Anterior cingulate cortex (tissue), 58 donors: ENCODE data around the gene CORO2B.

Source experiments
- DNase-seq, 58 donors: peaks; one replicate each; lab custom pipeline; 2025; lab: John Stamatoyannopoulos, UW

The CORO2B gene

DNA sequence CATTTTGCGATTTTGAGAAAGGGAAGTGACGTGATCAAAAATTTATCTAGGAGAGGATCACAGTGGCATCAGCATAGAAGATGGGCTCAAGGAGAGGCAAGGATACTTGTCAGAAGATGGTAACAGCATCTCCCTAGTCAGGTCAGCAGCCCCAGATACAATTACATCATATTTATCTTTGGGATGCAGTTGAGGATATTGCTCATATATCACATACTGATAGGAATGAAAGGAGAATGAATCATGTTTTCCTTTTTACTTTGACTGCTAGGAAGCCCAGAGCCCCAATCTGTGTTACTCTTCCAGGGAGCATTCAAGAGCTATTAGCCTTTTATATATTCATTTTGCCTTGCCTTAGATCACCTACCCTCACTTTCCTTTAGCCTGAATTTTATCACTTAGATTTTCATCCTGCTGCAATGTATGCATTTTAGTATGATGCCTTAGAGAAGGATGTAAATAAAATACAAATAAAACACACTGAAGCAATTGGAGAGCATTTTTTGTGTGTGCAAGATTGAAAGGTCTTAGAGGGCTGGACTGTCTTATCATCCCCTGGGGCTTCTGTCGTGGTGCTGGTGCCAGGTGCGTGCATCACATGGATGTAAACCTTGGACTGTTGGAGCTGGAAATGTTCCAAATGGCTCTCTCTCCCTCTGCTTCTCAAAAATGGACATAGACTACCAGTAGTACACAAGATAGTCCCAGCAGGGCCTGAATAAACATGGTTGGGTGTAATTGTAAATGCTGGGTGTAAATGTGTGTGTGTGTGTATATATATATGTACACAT, 40.3 kb downstream of the CORO2B start:
- DNase-seq, result no peak

GRCh38 chr15:68620721-68621527, 42.1 kb downstream of the CORO2B start:
- DNase-seq, result peak in 57 of 58 donors; percentile 26 to 96 (median 84)

DNA sequence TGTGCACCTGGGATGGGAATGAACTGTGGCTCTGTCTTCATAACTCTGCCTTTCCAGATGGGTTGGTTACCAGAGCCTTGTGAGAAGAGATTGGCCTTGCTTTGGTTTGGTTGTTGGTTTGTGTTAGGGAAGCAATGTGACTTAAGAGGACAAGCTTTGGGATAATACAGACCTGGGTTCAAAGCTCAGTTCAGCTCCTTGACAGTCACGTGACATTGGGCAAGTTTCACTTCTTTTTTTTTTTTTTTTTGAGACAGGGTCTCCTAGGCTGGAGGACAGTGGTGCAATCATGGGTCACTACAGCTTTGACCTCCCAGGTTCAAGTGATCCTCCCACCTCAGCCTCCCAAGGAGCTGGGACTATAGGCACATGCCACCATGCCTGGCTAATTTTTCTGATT, 42.7 kb downstream of the CORO2B start:
- DNase-seq, result no peak

DNA sequence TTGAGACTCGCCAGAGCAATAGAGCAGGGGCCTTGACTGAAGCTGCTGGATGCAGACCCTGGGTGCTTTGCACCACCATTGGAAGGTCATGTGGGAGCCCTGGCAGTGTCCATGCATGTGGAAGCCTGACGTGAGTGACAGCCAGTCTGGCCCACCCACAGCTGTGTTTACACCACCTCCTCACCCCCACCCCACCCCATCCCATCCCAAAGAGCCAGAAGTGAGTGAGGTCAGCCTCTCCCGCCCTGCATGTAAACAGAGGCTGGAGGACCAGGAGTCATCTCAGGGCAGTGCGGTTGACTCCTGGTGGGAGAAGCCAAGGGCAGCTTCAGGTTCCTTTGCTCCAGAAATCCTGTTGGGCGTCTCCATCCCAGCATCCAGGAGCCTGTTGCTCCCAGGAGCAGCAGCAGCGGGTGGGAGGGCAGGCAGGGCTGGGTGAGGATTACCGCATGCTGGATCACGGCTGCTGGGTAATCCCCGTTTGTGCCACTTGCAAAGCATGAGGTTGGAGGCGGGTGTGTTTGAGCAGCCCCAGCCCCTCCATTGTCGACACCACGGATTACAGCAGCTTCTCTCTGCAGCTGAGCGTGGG, 44.6 kb downstream of the CORO2B start:
- peak in 40 of 58 donors; percentile 13 to 80 (median 58) for DNase-seq

DNA sequence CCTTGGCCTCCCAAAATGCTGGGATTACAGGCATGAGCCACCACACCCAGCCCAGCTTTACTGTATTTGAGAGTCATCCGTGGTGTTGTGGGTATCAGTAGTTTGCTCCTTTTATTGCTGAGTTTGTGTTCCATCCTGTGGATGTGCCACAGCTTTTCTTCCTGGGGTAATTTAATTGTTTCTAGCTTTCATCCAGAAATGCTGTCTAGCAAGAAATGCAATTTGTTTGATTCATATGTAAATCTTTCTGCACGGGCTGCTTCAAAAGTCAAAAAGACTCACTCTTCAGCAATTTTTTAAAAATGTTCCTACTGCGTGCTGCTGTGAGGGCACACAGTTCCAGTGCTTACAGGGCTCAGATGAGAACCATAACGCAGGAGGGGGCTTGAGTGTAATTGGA, 47.1 kb downstream of the CORO2B start:
- no peak for DNase-seq

DNA sequence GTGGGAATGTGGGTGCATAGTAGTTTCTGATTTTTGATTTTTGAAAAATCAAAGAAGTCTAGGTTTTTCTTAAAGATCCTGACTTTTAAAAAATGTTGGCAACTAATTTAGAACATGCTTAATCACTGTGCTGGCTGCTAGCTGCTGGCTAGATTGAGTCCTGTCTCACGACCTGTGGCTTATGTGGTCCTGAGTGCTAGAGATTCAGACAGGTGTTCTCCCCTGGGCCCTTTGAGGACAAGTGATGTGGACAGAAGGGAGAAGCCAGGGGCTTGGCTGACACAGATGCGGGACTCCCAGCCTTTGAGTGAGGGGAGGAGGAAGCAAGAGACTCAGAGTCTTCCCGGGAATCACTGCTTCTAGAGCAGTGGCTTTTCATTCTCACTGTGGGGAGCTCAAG, 47.5 kb downstream of the CORO2B start:
- DNase-seq, result no peak

DNA sequence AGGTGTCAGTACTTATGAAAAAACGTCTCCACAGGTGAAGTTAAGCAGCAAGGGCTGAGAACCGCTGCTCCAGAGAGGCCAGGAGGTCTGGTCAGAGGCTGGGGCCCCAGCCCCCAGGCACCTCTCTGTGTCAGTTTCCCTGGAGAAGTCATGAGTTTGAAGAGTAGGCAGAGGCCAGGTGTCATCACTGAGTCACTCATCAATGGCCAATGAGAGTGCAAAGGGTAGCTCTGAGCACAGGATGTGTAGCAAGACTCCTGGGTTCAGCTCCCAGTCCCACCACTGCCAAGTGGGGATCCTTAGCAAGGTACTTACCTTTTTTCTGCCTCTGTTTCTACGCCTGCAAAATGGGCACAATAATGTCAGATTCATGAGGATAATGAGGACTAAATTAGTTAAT, 47.9 kb downstream of the CORO2B start:
- no peak for DNase-seq

DNA sequence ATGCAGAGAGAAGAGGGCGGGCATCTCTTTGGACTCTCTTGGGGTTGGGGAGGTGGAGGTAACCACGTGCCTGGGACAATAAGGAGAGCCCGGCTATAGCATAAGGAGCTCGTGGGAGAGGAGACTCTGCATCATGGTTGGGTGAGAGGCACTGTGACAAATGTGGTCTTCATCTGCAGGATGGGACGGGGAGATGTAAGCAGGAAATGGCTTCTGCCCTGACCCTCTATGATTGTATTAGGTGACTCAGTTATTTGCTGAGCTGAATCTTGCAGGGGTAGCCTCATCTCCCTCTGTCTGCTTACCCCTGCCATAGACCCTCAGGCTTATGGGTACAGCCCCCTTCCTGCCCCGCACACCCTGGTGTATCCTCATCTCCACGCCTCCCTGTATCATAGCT, 48.7 kb downstream of the CORO2B start:
- DNase-seq, result no peak

GRCh38 chr15:68627995-68628394, 49.2 kb downstream of the CORO2B start:
- DNase-seq, result no peak

GRCh38 chr15:68629519-68630210, 50.9 kb downstream of the CORO2B start:
- DNase-seq, result no peak

GRCh38 chr15:68630211-68630555, 51.4 kb downstream of the CORO2B start:
- DNase-seq, result no peak

- DNase-seq, result no peak
Measured at GRCh38 chr15:68630836-68631235, 52.0 kb downstream of the CORO2B start.

DNA sequence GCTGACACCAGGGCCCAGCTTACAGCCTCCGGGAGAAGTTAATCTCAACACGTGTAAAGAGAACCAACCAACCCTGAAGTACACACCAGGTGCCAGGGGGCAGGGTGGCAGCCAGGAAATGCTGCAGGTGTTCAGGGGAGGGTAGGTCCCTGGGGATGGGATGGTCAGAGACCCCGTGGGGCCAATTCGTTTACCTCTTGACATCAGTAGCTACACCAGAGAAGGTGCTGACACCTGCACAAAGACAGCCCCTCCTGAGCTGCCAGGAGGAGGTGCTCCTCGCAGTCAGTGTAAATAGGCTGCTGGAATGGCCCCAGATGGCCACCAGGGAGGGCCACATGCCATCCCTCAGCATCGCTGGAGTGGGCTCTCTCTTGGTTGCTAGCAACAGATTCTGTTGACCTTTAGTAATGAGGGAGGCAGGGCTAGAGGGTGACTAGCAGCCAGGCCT, 52.8 kb downstream of the CORO2B start:
- no peak for DNase-seq

DNA sequence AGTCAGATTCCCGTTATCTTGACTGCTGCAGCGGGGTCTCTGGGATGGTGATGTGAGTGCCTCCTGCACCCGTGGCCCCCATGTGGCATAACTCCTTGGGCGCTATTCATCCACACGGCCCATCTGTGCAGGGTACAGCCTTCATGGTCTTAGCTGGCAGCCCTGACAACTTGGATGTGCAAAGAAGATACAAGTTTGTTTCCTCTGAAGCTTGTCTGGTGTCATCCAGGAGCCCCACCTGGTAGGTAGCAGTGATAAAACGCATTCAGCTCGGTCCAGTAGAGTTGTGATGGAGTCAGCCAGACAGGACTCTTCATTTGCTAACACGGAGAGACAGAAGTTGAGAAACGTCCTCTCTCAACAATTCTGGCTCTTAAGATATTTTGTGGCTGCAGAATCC, 53.3 kb downstream of the CORO2B start:
- no peak for DNase-seq

DNA sequence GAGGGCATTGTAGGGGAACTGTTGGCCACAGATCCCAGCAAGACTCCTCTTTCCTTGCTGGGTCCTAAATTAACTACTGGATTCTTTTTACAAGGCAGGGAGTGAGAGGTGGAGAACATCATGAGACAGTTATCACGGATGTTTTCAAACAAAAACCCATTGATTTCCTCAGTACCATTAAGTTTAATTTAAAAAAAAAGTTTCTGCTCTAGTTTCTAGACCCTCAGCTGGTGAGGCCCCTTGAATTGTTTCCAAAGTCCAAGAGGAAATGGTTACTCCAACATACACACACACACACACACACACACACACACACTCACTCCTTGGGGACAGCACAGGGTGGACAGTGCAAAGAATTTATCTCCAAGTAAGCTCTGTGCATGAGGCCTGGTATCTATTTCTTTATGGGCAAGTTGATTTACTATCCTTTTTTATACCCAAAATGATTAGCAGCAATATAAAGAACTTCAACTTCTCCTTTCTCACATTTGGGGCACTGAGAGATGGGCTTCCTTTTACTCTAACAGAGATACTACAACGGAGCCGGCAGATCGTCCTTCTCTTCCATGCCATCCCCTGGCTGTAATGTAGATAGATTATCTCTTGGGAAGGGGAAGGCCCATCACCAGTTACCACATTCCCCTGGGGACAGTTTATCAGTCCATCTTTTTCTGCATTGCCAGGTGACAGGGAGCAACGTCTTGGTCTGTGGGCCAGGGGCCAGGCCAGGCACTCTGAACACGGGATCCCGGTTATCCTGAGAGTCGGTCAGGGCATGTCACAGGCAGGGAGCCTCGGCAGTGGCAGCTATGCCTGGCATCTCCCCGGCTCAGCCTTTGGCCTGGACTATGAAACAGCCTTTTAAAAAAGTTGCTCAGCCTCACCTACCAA, 54.7 kb downstream of the CORO2B start:
- no peak for DNase-seq

DNA sequence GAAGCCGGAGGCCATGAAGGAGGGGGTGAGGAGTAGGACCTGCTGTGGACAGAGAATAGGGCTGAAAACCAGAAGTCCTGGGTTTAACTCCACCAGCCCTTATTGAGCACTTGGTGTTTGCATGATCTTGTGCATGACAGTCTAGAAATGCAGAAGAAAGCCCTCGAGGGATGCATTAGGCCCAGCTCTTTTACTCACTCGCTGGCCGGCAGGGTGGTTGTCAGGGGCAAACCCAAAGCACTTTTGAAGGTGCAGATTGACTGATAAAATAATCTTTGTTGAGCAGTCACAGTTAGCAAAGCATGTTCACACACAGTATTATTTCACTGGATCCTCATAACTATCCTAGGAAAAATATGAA, 55.3 kb downstream of the CORO2B start:
- DNase-seq, result no peak

DNA sequence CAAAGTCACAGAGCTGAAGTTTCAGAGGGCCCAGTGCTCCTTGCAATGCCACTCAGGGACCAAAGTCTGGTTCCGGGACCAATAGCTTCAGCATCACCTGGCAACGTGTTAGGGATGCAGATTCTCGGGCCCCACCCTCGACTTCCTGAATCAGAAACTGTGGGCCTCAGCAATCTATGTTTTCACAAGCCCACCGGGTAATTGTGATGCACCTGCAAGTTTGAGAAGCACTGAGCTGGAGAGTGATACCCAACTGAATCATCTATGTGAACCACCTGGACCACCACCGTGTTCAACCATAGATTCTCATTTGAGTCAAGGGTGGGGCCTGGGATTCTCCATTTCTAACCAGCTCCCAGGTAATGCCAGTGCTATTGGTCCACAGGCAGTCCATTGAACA, 55.7 kb downstream of the CORO2B start:
- no peak for DNase-seq

DNA sequence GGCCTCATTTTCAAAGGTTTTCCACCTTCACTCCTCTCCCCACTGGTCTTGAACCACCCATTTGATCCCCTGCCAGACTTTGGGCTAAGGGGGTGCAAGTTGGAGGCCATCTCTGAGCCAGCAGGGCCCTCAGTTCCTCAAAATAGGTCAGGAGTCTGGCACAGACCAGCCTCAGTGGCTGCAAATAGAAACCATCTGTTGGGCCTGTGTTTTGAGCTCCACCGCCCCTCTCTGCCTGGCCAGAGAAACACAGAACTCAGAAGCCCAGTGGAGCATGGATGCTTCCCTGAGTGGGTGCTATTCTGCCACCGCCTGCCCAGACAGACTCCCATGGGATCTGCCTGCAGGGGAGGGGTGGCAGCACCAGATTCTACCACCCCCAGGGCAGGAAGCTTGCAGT, 56.3 kb downstream of the CORO2B start:
- peak in 54 of 58 donors; percentile 25 to 87 (median 63) for DNase-seq

GRCh38 chr15:68636256-68636655, 57.5 kb downstream of the CORO2B start:
- DNase-seq, result no peak
